ENCODE data around the gene FBXL4.
"Not testable (repeated sequence)": the region's sequence is repeated elsewhere in the genome, so short reads cannot be mapped to it uniquely, and the experiment has no call there.

Gene FBXL4

DNA sequence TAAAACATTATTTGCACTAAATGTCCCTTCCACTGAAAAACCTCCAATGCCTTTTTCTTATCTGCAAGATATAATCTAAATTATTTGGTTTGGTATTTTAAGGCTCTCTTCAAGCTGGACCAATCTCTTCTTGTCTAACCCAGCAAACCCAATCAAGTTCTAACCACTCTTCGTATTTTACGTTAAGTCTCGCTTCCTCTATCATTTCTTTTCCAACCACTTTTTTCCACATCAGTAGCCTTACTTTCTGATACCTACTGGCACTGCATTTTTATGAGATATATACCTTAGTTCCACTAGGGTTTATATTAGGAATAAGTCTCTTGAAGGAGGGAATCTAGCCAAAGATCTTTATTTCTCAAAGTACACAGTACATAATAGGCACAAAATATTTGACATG, 19.1 kb downstream of the FBXL4 start:
- Histone ChIP-seq H3K4me1 (ENCODE audit: control insufficient read depth, insufficient read depth, low read length) (peaks cover 30% of the 10 kb centered on the region), H3K9me3 (ENCODE audit: control insufficient read depth, insufficient read depth, low read length) (no peaks in the 10 kb centered on the region), H3K9ac (ENCODE audit: low read depth, low read length) (no peak overlapping the region), H3K36me3 (ENCODE audit: control insufficient read depth, insufficient read depth, low read length) (peaks cover 16% of the 10 kb centered on the region; the same call in 1 of the 2 replicates), H3K27ac (ENCODE audit: low read depth, low read length) (no peak overlapping the region), H3K27me3 (ENCODE audit: control insufficient read depth, insufficient read depth, low read length) (no peaks in the 10 kb centered on the region), H3K4me3 (ENCODE audit: low read depth, low read length) (no peak overlapping the region)

DNA sequence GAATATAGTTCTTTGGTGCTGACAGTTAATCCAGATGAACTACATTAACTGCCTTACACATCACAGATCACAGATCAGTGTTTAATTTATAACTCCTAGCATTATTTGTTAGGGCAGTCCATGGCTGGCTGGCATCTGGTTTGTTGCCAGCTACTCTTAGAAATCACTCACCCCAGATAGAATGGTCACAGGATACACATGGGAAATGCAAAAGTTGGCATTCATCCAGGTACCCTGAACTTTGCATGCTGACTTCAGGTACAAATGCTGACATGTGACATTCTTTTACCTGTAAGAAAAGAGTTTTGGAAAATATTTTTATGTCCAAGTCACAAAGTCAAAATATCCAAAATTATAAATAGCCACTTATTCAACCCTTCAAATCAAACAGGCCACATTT, 20.2 kb downstream of the FBXL4 start:
- no peak overlapping the region for H3K9ac ChIP-seq (ENCODE audit: low read depth, low read length)
- peaks cover 16% of the 10 kb centered on the region; the same call in 1 of the 2 replicates for H3K36me3 ChIP-seq (ENCODE audit: control insufficient read depth, insufficient read depth, low read length)
- H3K4me1 ChIP-seq (ENCODE audit: control insufficient read depth, insufficient read depth, low read length), result peaks cover 28% of the 10 kb centered on the region
- no peak overlapping the region for H3K27ac ChIP-seq (ENCODE audit: low read depth, low read length)
- H3K27me3 ChIP-seq (ENCODE audit: control insufficient read depth, insufficient read depth, low read length), result no peaks in the 10 kb centered on the region
- no peaks in the 10 kb centered on the region for H3K9me3 ChIP-seq (ENCODE audit: control insufficient read depth, insufficient read depth, low read length)
- H3K4me3 ChIP-seq (ENCODE audit: low read depth, low read length), result no peak overlapping the region

DNA sequence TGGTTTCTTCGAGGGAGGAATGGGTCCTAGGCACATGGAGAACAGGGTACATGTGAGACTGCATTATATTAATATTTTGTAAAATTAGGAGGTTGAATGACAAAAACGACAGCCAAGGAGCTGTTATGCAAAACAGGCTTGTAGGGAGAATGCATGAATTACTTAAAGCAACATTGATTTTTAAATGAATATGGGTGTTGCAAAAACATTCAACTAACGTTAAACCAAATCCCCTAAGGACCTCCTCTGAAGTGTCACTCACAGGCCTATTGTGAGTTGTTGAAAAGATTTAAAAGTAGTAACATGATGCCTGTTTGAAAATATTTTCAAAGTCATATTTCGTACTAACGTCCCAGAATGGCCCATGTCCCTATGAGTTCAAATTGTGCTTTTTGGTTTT, 21.9 kb downstream of the FBXL4 start:
- Histone ChIP-seq H3K9me3 (ENCODE audit: control insufficient read depth, insufficient read depth, low read length) (no peaks in the 10 kb centered on the region), H3K36me3 (ENCODE audit: control insufficient read depth, insufficient read depth, low read length) (peaks cover 16% of the 10 kb centered on the region; the same call in 1 of the 2 replicates), H3K4me3 (ENCODE audit: low read depth, low read length) (no peak overlapping the region), H3K27me3 (ENCODE audit: control insufficient read depth, insufficient read depth, low read length) (no peaks in the 10 kb centered on the region), H3K4me1 (ENCODE audit: control insufficient read depth, insufficient read depth, low read length) (peaks cover 24% of the 10 kb centered on the region), H3K9ac (ENCODE audit: low read depth, low read length) (no peak overlapping the region), H3K27ac (ENCODE audit: low read depth, low read length) (no peak overlapping the region)

DNA sequence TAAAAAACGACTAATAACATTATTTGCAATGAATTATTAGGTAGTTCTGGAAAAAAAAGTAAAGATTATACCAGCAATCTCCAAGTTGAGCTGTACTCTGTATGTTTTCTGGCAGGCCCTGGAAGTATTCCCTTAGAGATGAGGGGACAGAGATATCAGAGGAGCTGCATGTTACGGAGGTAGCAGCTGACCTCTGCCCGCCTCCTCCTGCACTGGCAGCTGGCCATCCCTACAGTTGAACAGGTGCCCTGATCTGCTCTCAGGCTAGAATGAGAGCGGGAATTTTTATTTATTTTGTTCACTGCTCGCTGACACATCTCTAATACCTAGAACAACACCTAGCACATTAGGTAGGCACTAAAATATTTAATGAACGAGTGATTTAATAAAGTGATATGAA, 23.1 kb downstream of the FBXL4 start:
- H3K27me3 ChIP-seq (ENCODE audit: control insufficient read depth, insufficient read depth, low read length), result no peaks in the 10 kb centered on the region
- peaks cover 24% of the 10 kb centered on the region for H3K4me1 ChIP-seq (ENCODE audit: control insufficient read depth, insufficient read depth, low read length)
- peaks cover 16% of the 10 kb centered on the region; the same call in 1 of the 2 replicates for H3K36me3 ChIP-seq (ENCODE audit: control insufficient read depth, insufficient read depth, low read length)
- H3K9ac ChIP-seq (ENCODE audit: low read depth, low read length), result no peak overlapping the region
- H3K9me3 ChIP-seq (ENCODE audit: control insufficient read depth, insufficient read depth, low read length), result no peaks in the 10 kb centered on the region
- H3K4me3 ChIP-seq (ENCODE audit: low read depth, low read length), result no peak overlapping the region
- no peak overlapping the region for H3K27ac ChIP-seq (ENCODE audit: low read depth, low read length)

DNA sequence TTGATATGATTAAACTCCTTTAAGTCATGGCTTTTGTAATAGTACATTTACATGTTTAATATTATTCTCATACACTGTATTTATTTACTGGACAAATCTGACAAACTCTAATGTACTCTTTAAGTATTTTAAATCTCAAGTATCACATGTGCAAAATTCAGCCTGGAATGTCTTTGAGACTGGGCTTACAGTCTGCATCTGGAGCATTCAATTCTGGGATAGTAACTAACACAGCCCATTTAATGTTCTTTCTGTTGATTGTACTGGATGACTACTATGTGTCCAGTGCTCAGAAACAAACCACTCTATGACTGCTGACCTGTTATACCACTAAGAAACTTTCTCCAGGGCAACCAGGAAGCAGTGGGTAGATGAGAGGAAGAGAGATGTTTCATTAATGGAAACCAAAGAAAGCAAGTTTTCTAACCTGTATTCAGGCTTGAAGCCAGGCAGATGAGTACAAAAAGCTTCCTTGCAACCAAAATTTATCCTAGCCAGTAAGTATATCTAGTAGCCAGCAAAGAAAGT, 26.8 kb downstream of the FBXL4 start:
- H3K4me3 ChIP-seq (ENCODE audit: low read depth, low read length), result no peak overlapping the region

DNA sequence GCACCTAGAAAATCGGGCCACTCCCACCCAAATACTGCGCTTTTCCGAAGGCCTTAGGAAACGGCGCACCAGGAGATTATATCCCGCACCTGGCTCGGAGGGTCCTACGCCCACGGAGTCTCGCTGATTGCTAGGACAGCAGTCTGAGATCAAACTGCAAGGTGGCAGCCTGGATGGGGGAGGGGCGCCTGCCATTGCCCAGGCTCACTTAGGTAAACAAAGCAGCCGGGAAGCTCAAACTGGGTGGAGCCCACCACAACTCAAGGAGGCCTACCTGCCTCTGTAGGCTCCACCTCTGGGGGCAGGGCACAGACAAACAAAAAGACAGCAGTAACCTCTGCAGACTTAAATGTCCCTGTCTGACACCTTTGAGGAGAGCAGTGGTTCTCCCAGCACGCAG, 36.8 kb downstream of the FBXL4 start:
- H3K27me3 ChIP-seq (ENCODE audit: control insufficient read depth, insufficient read depth, low read length); H3K27ac ChIP-seq (ENCODE audit: low read depth, low read length); H3K36me3 ChIP-seq (ENCODE audit: control insufficient read depth, insufficient read depth, low read length); H3K4me1 ChIP-seq (ENCODE audit: control insufficient read depth, insufficient read depth, low read length); H3K4me3 ChIP-seq (ENCODE audit: low read depth, low read length); H3K9me3 ChIP-seq (ENCODE audit: control insufficient read depth, insufficient read depth, low read length); H3K9ac ChIP-seq (ENCODE audit: low read depth, low read length): not testable (repeated sequence)

More for the DNA sequence above, 26.8 kb downstream of the FBXL4 start:
- Histone ChIP-seq H3K36me3 (ENCODE audit: control insufficient read depth, insufficient read depth, low read length) (peaks cover 3% of the 10 kb centered on the region; the same call in 1 of the 2 replicates), H3K27ac (ENCODE audit: low read depth, low read length) (no peak overlapping the region), H3K9ac (ENCODE audit: low read depth, low read length) (no peak overlapping the region), H3K4me1 (ENCODE audit: control insufficient read depth, insufficient read depth, low read length) (peaks cover 14% of the 10 kb centered on the region), H3K9me3 (ENCODE audit: control insufficient read depth, insufficient read depth, low read length) (no peaks in the 10 kb centered on the region), H3K27me3 (ENCODE audit: control insufficient read depth, insufficient read depth, low read length) (no peaks in the 10 kb centered on the region)

DNA sequence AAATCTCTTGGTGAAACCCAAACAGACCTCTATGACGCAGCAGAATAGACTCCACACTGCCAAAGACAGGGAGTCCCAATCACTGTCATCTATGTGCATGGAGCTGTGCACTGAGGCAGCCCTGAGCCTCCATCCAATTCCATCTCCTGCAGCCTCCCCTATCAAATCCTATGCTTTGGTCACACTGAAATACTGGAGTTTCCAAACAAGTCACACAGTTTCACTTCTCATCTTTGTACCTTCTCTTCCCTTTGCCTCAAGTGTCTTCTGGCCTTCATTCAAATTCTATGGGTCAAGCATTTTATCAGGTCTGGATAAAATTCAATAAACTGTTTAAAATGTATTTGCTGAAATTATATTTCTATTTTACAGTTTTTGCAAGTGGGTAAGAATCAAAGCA, 38.5 kb downstream of the FBXL4 start:
- H3K9ac ChIP-seq (ENCODE audit: low read depth, low read length), result no peak overlapping the region
- H3K27ac ChIP-seq (ENCODE audit: low read depth, low read length), result no peak overlapping the region
- H3K9me3 ChIP-seq (ENCODE audit: control insufficient read depth, insufficient read depth, low read length), result peaks cover 6% of the 10 kb centered on the region; the same call in 1 of the 2 replicates
- H3K36me3 ChIP-seq (ENCODE audit: control insufficient read depth, insufficient read depth, low read length), result peaks cover 9% of the 10 kb centered on the region; the same call in 1 of the 2 replicates
- no peak overlapping the region for H3K4me3 ChIP-seq (ENCODE audit: low read depth, low read length)
- H3K27me3 ChIP-seq (ENCODE audit: control insufficient read depth, insufficient read depth, low read length), result no peaks in the 10 kb centered on the region
- no peaks in the 10 kb centered on the region for H3K4me1 ChIP-seq (ENCODE audit: control insufficient read depth, insufficient read depth, low read length)

DNA sequence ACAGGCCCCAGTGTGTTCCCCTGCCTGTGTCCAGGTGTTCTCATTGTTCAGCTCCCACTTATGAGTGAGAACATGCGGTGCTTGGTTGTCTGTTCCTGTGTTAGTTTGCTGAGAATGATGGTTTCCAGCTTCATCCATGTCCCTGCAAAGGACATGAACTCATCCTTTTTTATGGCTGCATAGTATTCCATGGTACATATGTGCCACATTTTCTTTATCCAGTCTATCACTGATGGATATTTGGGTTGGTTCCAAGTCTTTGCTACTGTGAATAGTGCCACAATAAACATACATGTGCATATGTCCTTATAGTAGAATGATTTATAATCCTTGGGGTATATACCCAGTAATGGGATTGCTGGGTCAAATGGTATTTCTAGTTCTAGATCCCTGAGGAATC, 41.4 kb downstream of the FBXL4 start:
- not testable (repeated sequence) for H3K4me3 ChIP-seq (ENCODE audit: low read depth, low read length); H3K9me3 ChIP-seq (ENCODE audit: control insufficient read depth, insufficient read depth, low read length); H3K27me3 ChIP-seq (ENCODE audit: control insufficient read depth, insufficient read depth, low read length); H3K9ac ChIP-seq (ENCODE audit: low read depth, low read length); H3K4me1 ChIP-seq (ENCODE audit: control insufficient read depth, insufficient read depth, low read length); H3K27ac ChIP-seq (ENCODE audit: low read depth, low read length)
- peaks cover 18% of the 10 kb centered on the region for H3K36me3 ChIP-seq (ENCODE audit: control insufficient read depth, insufficient read depth, low read length)

DNA sequence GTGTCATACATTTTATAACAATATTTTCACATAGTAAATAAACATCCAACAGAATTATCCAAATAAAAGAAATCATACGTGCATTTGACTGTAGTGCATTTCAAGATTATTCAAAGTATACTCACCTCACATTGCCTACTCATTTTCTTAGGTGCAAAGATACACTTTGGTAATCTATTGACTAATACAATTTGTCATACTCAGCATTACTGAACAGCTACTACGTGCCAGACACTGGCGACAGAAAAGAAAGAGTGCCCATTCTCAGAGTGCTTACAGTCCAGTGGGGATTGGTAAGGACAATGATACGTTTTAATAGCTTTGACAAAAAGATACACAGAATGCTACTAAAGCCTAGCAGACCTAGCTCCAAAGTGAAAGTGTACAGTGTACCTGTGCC, 42.0 kb downstream of the FBXL4 start:
- Histone ChIP-seq H3K4me1 (ENCODE audit: control insufficient read depth, insufficient read depth, low read length) (no peaks in the 10 kb centered on the region), H3K9ac (ENCODE audit: low read depth, low read length) (no peak overlapping the region), H3K4me3 (ENCODE audit: low read depth, low read length) (no peak overlapping the region), H3K9me3 (ENCODE audit: control insufficient read depth, insufficient read depth, low read length) (peaks cover 3% of the 10 kb centered on the region; the same call in 1 of the 2 replicates), H3K27ac (ENCODE audit: low read depth, low read length) (no peak overlapping the region), H3K27me3 (ENCODE audit: control insufficient read depth, insufficient read depth, low read length) (no peaks in the 10 kb centered on the region), H3K36me3 (ENCODE audit: control insufficient read depth, insufficient read depth, low read length) (peaks cover 18% of the 10 kb centered on the region)

DNA sequence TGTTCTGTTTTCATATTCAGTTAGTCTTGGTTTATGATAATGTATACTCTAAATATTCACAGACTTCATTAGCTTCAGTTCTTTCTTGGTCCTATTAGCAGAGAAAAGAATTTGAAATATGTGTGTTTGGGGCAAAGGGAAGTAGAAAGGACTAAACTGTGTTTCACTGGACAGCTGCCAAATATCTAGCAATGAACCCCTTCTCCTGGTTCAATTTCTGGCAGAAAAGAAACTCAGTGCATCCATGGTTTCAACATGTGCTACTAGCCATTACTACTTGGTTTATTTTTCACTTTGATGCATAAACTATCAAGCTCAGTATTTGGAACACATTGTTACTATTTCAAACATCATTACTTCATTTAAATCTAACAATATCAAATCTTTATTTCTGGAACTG, 43.6 kb downstream of the FBXL4 start:
- H3K36me3 ChIP-seq (ENCODE audit: control insufficient read depth, insufficient read depth, low read length), result peaks cover 22% of the 10 kb centered on the region
- no peak overlapping the region for H3K9ac ChIP-seq (ENCODE audit: low read depth, low read length)
- no peak overlapping the region for H3K4me3 ChIP-seq (ENCODE audit: low read depth, low read length)
- H3K27ac ChIP-seq (ENCODE audit: low read depth, low read length), result no peak overlapping the region
- H3K27me3 ChIP-seq (ENCODE audit: control insufficient read depth, insufficient read depth, low read length), result no peaks in the 10 kb centered on the region
- no peaks in the 10 kb centered on the region for H3K4me1 ChIP-seq (ENCODE audit: control insufficient read depth, insufficient read depth, low read length)
- no peaks in the 10 kb centered on the region for H3K9me3 ChIP-seq (ENCODE audit: control insufficient read depth, insufficient read depth, low read length)

DNA sequence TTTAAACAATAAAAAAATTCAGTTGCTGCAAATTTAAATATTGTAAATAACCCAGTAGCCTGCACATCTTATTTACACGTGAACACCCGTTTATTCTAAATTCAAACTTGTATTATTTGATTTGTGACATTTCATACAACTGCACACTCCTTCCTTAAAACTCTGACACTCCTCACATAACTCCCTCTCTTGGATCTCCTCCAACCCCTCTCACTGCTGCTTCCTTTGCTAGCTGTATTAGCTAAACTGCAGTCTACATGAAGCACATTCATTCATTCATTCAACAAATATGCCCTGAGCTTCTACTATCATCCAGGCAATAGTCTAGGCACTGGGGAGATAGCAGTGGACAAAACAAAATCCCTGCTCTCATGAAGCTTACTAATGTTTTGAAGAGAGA, 47.0 kb downstream of the FBXL4 start:
- H3K4me3 ChIP-seq (ENCODE audit: low read depth, low read length), result no peak overlapping the region
- peaks cover 22% of the 10 kb centered on the region for H3K36me3 ChIP-seq (ENCODE audit: control insufficient read depth, insufficient read depth, low read length)
- no peaks in the 10 kb centered on the region for H3K9me3 ChIP-seq (ENCODE audit: control insufficient read depth, insufficient read depth, low read length)
- 0 out of 2 replicates have a peak, but pooled peaks cover 3% of the 10 kb centered on the region for H3K4me1 ChIP-seq (ENCODE audit: control insufficient read depth, insufficient read depth, low read length)
- H3K9ac ChIP-seq (ENCODE audit: low read depth, low read length), result no peak overlapping the region
- H3K27ac ChIP-seq (ENCODE audit: low read depth, low read length), result no peak overlapping the region
- no peaks in the 10 kb centered on the region for H3K27me3 ChIP-seq (ENCODE audit: control insufficient read depth, insufficient read depth, low read length)
